ENCODE data around the gene C5orf63.
"Not testable (repeated sequence)": the region's sequence is repeated elsewhere in the genome, so short reads cannot be mapped to it uniquely, and the experiment has no call there.

Gene C5orf63

DNA sequence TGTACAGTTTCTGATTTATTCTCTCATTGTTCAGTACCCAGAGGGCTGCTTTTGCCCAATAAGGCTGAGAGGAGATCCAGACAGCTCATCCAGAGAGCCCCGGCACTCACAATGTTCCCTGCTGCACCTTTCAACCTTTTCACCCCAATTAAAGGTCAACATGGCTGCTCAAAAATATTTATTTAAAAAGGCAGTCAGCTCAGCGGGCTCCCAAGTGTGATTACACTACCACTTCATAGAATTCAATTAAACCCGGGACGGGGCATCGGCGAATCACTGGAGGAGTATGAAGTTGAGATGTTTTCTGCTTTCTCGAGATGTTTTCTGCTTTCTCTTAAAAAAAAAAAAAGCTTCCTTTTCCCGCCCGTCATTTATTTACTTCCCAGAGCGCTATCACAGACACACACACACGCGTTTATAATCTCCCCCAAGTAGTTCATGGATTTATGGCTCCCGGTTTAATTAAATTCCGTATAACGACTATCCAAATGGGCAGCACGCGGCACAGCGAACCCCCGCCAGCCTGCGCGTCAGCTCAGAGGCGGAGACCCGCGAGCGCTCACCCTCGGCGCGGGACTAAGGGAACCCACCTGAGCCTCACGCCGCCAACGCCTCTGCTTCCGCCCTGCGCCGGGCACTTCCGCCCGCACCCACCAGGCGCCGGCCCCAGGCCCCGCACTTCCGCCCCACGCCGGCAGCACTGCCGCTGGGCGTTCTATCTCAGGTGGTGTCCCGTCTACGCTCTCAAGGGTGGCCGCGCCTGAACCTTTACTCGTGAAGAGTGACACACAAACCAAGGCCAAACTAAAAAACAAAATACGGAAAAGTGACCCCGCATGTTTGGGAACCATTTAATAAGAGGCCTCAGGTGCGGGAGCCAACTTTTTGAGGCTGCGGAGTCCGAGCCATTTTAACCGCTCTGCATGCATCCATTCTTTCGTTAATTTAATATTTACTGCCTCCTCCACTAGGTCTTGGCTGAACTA, at the start of gene C5orf63:
Gene C5orf63, minus strand, starts transcription at position 642 of the 986 bp plus-strand sequence. CDS start 14,507 bp downstream, outside the sequence.
- H3K4me1 ChIP-seq (ENCODE audit: insufficient read depth, low read length): peaks cover 15% of the 10 kb centered on the region
- no peaks in the 10 kb centered on the region for H3K27me3 ChIP-seq (ENCODE audit: insufficient read depth, low read length)
- H3K4me3 ChIP-seq (ENCODE audit: low read length): no peak within 1 kb of the TSS
- no peaks in the 10 kb centered on the region for H3K36me3 ChIP-seq (ENCODE audit: insufficient read depth, low read length)
- no peaks in the 10 kb centered on the region for H3K9me3 ChIP-seq (ENCODE audit: low read length)
- no peak within 1 kb of the TSS for H2AFZ ChIP-seq (ENCODE audit: low read depth, low read length)

DNA sequence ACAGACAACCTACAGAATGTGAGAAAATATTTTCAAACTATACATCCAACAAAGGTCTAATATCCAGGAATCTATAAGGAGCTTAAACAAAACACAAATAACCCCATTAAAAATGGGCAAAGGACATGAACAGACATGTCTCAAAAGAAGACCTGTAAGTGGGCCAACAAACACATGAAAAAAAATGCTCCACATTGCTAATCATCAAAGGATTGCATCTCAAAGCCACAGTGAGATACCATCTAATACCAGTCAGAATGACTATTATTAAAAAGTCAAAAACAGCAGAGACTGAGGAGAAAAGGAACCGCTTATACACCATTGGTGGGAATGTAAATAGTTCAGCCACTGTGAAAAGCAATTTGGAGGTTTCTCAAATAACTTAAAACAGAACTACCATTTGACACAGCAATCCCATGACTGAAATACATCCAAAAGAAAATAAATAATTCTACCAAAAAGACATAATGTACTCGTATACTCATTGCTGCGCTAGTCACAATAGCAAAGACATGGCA, 39.1 kb upstream of the C5orf63 start:
- Histone ChIP-seq H3K27me3 (ENCODE audit: insufficient read depth, low read length) (no peaks in the 10 kb centered on the region), H3K9me3 (ENCODE audit: low read length) (peaks cover 3% of the 10 kb centered on the region), H3K4me3 (ENCODE audit: low read length) (no peak overlapping the region), H3K4me1 (ENCODE audit: insufficient read depth, low read length) (no peaks in the 10 kb centered on the region), H2AFZ (ENCODE audit: low read depth, low read length) (no peak overlapping the region), H3K36me3 (ENCODE audit: insufficient read depth, low read length) (no peaks in the 10 kb centered on the region)

DNA sequence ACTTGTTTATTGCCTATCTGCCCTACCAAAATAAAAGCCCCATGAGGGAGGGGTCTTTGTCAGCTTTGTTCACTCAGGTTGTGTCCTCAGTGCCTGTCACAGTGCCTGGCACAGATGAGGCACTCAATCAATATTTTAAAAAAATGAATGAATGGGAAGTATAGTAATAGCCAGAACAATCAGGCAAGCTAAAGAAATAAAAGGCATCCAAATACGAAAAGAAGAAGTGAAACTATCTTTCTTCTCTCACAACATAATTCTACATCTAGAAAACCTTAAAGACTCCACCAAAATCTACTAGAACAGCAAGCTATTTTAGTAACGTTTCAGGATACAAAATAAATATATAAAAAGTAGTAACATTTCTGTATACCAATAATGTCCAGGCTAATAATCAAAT, 37.8 kb upstream of the C5orf63 start:
- Histone ChIP-seq H2AFZ (ENCODE audit: low read depth, low read length) (no peak overlapping the region), H3K27me3 (ENCODE audit: insufficient read depth, low read length) (no peaks in the 10 kb centered on the region), H3K36me3 (ENCODE audit: insufficient read depth, low read length) (no peaks in the 10 kb centered on the region), H3K4me3 (ENCODE audit: low read length) (no peak overlapping the region), H3K4me1 (ENCODE audit: insufficient read depth, low read length) (no peaks in the 10 kb centered on the region), H3K9me3 (ENCODE audit: low read length) (peaks cover 3% of the 10 kb centered on the region)

DNA sequence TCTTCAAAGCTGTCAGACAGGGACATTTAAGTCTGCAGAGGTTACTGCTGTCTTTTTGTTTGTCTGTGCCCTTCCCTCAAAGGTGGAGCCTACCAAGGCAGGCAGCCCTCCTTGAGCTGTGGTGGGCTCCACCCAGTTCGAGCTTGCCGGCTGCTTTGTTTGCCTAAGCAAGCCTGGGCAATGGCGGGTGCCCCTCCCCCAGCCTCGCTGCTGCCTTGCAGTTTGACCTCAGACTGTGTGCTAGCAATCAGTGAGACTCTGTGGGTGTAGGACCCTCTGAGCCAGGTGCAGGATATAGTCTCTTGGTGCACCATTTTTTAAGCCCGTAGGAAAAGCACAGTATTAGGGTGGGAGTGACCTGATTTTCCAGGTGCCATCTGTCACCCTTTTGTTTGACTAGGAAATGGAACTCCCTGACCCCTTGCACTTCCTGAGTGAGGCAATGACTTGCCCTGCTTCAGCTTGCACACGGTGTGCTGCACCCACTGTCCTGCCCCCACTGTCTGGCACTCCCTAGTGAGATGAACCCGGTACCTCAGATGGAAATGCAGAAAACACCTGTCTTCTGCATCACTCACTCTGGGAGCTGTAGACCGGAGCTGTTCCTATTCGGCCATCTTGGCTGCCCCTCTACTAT, 35.4 kb upstream of the C5orf63 start:
- H3K27me3 ChIP-seq (ENCODE audit: insufficient read depth, low read length); H3K4me1 ChIP-seq (ENCODE audit: insufficient read depth, low read length); H2AFZ ChIP-seq (ENCODE audit: low read depth, low read length); H3K36me3 ChIP-seq (ENCODE audit: insufficient read depth, low read length); H3K4me3 ChIP-seq (ENCODE audit: low read length); H3K9me3 ChIP-seq (ENCODE audit: low read length): not testable (repeated sequence)

DNA sequence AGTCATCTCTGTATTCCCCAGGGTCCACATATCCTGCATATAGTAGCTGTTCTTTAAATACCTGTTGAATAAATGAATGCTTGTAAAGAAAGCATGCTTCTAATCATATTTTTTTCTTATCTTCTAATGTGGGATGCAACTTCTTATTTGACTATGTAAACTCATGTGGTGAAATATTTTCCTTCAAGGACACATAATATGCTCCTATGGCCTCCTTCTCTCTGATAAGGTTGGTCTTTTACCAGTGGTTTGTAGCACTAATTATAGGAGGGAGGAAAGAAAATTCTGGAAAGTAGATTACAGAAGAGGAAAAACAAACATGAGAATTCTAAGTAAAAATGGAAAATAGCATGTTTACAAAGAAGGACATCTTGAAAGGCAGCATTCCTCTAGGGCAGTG, 28.6 kb upstream of the C5orf63 start:
- H3K4me1 ChIP-seq (ENCODE audit: insufficient read depth, low read length): no peaks in the 10 kb centered on the region
- no peaks in the 10 kb centered on the region for H3K27me3 ChIP-seq (ENCODE audit: insufficient read depth, low read length)
- H3K36me3 ChIP-seq (ENCODE audit: insufficient read depth, low read length): no peaks in the 10 kb centered on the region
- H3K9me3 ChIP-seq (ENCODE audit: low read length): no peaks in the 10 kb centered on the region
- no peak overlapping the region for H3K4me3 ChIP-seq (ENCODE audit: low read length)
- H2AFZ ChIP-seq (ENCODE audit: low read depth, low read length): no peak overlapping the region

DNA sequence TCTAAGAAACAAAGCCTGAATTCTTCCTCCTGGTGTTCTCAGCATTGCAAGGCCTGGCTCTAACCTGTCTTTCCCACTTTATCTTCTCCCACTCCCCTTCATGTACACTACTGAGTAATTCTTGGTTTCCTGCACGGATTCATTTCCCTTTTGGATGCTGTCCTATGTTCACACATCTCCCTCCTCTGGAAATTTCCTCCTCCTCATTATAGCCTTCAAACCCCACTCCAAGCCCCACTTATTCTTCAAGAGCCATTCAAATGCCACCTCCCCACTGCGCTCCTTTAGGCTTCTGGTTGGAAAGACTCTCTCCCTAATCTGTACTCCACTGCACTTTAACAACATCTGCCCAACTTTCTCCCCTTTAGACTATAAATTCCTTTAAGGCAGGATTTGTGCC, 28.2 kb upstream of the C5orf63 start:
- H3K4me3 ChIP-seq (ENCODE audit: low read length): no peak overlapping the region

DNA sequence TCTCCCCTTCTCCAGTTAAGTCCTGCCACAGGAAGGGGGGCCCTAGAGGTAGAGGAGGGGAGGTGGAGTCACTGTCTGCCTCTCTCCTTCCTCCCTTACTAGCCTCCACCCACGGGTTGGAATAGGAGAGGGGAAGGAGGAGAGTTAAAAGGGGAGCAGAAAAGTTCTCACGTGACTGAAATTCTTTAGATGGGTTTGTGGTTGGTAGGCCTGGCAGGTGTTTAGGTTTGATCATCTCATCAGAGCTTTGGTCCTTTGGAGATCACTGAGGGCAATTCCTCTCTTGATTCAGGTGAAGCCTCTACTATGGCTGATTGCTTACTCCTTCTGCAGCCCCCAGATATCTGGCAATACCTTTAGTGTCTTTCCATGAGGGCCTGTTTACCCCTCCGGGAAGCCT, 24.9 kb upstream of the C5orf63 start:
- Histone ChIP-seq H3K27me3 (ENCODE audit: insufficient read depth, low read length) (no peaks in the 10 kb centered on the region), H2AFZ (ENCODE audit: low read depth, low read length) (no peak overlapping the region), H3K4me1 (ENCODE audit: insufficient read depth, low read length) (no peaks in the 10 kb centered on the region), H3K36me3 (ENCODE audit: insufficient read depth, low read length) (no peaks in the 10 kb centered on the region), H3K4me3 (ENCODE audit: low read length) (no peak overlapping the region), H3K9me3 (ENCODE audit: low read length) (no peaks in the 10 kb centered on the region)

More for the DNA sequence above, 28.2 kb upstream of the C5orf63 start:
- Histone ChIP-seq H3K27me3 (ENCODE audit: insufficient read depth, low read length) (no peaks in the 10 kb centered on the region), H3K9me3 (ENCODE audit: low read length) (no peaks in the 10 kb centered on the region), H3K4me1 (ENCODE audit: insufficient read depth, low read length) (no peaks in the 10 kb centered on the region), H3K36me3 (ENCODE audit: insufficient read depth, low read length) (no peaks in the 10 kb centered on the region), H2AFZ (ENCODE audit: low read depth, low read length) (no peak overlapping the region)

DNA sequence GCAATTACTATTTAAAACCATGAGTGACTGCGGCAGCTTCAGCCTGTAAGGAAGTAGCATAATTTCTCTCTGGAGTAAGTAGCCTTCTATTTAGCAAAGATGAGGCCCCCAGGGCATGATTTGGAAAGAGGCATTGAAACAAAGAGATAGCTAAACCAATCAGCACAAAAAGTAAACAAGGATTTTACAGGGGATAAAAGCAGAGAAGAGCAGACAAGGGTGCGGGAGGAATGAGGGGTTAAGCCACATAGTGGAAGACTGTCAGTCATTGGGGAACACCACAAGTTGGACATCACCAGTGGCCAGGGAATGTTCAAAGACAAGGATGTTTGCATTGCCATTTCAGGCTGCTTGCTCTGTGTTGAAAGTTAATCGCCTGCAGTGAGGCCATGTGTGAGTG, 24.0 kb upstream of the C5orf63 start:
- no peak overlapping the region for H3K4me3 ChIP-seq (ENCODE audit: low read length)
- H3K27me3 ChIP-seq (ENCODE audit: insufficient read depth, low read length): no peaks in the 10 kb centered on the region
- no peak overlapping the region for H2AFZ ChIP-seq (ENCODE audit: low read depth, low read length)
- no peaks in the 10 kb centered on the region for H3K4me1 ChIP-seq (ENCODE audit: insufficient read depth, low read length)
- H3K9me3 ChIP-seq (ENCODE audit: low read length): no peaks in the 10 kb centered on the region
- H3K36me3 ChIP-seq (ENCODE audit: insufficient read depth, low read length): no peaks in the 10 kb centered on the region

DNA sequence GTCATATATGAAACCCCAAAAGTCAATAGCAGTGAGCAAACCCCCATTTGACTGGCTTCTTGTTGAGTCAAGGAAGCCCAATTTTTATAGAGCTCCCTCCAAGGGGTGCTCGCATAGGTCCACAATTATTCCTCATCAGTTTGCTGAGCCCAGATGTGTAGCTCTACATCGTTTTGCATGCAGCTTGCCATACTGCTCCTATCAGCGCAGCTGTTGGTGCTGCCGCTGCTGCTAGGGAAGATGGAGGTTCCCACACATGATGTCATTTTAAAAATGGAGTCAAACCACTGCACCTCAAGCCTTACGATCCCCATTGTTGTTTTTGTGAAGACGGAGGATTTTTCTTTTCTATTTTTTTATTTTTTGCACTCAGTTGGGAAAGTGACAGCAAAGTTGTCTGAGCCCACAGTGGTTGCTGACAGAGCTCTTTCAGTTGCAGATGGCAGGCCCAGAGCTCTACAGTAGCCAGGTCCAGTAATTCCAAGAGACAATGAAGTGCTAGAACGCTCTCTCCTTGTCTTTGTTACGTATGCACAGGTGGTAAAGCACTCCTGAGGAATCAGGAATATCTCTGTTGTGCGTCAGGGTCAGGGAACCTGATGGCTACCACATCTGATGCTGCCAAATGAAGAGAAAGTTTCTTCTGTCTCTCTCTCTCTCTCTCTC, 23.2 kb upstream of the C5orf63 start:
- Histone ChIP-seq H3K9me3 (ENCODE audit: low read length) (no peaks in the 10 kb centered on the region), H3K4me1 (ENCODE audit: insufficient read depth, low read length) (no peaks in the 10 kb centered on the region), H3K4me3 (ENCODE audit: low read length) (no peak overlapping the region), H3K27me3 (ENCODE audit: insufficient read depth, low read length) (no peaks in the 10 kb centered on the region), H2AFZ (ENCODE audit: low read depth, low read length) (no peak overlapping the region), H3K36me3 (ENCODE audit: insufficient read depth, low read length) (no peaks in the 10 kb centered on the region)

DNA sequence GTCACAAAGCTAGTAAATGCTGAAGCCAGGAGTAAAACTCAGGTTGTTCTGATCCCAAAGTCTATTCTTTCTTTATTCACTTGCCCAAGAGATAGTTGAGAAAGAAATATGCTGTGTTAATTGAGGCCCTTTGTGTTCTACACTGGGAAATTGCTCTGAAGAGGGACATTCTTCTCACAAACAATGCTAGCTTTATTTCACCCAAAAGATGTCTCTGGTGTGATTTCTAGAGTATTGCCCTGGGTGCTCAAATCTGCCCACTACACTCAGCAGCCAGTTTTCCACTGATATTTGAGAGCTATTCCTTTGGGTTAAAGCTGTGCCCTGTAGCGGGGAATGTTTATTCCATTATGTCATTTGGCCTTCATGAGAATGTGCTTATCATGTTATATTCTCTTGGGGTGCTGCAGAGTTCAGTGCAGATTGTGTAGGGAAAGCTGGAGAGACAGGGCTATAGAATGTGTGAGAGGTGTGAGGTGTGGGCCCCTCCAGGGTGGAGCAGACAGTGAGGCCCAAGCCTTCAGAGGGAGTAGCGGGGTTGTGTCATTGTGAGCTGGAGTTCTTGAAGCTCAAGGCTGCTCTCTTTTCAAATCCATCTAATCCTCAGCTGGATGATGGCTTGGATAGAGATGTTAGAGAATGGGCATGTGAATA, 21.0 kb upstream of the C5orf63 start:
- H3K4me3 ChIP-seq (ENCODE audit: low read length): no peak overlapping the region
- no peaks in the 10 kb centered on the region for H3K4me1 ChIP-seq (ENCODE audit: insufficient read depth, low read length)
- no peaks in the 10 kb centered on the region for H3K27me3 ChIP-seq (ENCODE audit: insufficient read depth, low read length)
- H3K36me3 ChIP-seq (ENCODE audit: insufficient read depth, low read length): no peaks in the 10 kb centered on the region
- no peak overlapping the region for H2AFZ ChIP-seq (ENCODE audit: low read depth, low read length)
- no peaks in the 10 kb centered on the region for H3K9me3 ChIP-seq (ENCODE audit: low read length)

DNA sequence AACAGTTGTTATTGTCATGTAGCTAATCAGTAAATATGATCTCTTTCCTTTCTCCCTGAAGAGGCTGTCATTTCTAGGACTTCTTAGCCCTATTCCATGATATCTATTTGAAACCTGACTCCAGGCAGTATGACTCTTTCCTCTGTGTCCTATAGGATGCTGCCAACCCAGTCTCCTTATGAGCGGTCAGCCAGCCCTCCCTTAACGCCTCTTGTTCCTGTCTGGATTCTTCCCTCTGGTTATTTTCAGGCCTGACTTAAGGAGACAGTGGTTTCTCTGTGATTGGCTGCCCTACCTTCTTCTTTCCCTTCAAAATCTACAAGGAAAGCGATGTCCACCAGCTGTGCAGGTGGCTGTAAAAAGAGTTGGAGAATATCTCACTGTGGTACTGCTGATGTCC, 19.4 kb upstream of the C5orf63 start:
- no peak overlapping the region for H2AFZ ChIP-seq (ENCODE audit: low read depth, low read length)
- no peaks in the 10 kb centered on the region for H3K4me1 ChIP-seq (ENCODE audit: insufficient read depth, low read length)
- H3K9me3 ChIP-seq (ENCODE audit: low read length): no peaks in the 10 kb centered on the region
- H3K36me3 ChIP-seq (ENCODE audit: insufficient read depth, low read length): no peaks in the 10 kb centered on the region
- H3K27me3 ChIP-seq (ENCODE audit: insufficient read depth, low read length): no peaks in the 10 kb centered on the region
- H3K4me3 ChIP-seq (ENCODE audit: low read length): no peak overlapping the region

DNA sequence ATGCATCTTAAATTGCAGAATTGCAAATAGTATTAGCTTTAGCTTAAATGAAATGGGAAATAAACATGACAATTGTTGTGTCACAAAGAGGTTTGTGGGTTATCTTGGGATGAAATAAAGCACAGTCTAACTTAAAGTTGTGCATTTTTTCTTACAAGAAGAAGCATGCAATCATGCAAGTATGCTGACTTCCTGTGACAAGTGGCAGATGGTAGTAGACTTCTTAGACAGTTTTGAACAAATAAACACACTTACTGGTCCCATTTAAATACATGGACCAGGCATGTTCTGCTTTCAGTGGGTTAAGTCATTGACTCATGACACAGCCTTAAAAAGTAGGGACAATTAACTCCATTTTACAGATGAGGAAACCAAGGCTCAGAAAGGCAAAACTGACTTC, 15.9 kb upstream of the C5orf63 start:
- H3K9me3 ChIP-seq (ENCODE audit: low read length): no peaks in the 10 kb centered on the region
- no peaks in the 10 kb centered on the region for H3K36me3 ChIP-seq (ENCODE audit: insufficient read depth, low read length)
- no peaks in the 10 kb centered on the region for H3K27me3 ChIP-seq (ENCODE audit: insufficient read depth, low read length)
- no peak overlapping the region for H3K4me3 ChIP-seq (ENCODE audit: low read length)
- peaks cover 26% of the 10 kb centered on the region for H3K4me1 ChIP-seq (ENCODE audit: insufficient read depth, low read length)
- H2AFZ ChIP-seq (ENCODE audit: low read depth, low read length): no peak overlapping the region

All from neuron (in vitro differentiated cells).